Measurements from ENCODE around the gene AFP. TPM values are rescaled to one million over a fixed set of nuclear protein-coding genes. Genes with fewer than 3 reads are reported as not detected.

AFP gene
- total and polyA plus RNA-seq, 2 of the 13 experiments (the other 11 are each of a cell fraction or from before 2014, with no cell fraction given), result 9,434 to 13,105 TPM

GRCh38 chr4:73404042-73404441, 32.0 kb upstream of the AFP start, which contains the start of gene ALB (continued):
- TF ChIP-seq, protein P1, sequence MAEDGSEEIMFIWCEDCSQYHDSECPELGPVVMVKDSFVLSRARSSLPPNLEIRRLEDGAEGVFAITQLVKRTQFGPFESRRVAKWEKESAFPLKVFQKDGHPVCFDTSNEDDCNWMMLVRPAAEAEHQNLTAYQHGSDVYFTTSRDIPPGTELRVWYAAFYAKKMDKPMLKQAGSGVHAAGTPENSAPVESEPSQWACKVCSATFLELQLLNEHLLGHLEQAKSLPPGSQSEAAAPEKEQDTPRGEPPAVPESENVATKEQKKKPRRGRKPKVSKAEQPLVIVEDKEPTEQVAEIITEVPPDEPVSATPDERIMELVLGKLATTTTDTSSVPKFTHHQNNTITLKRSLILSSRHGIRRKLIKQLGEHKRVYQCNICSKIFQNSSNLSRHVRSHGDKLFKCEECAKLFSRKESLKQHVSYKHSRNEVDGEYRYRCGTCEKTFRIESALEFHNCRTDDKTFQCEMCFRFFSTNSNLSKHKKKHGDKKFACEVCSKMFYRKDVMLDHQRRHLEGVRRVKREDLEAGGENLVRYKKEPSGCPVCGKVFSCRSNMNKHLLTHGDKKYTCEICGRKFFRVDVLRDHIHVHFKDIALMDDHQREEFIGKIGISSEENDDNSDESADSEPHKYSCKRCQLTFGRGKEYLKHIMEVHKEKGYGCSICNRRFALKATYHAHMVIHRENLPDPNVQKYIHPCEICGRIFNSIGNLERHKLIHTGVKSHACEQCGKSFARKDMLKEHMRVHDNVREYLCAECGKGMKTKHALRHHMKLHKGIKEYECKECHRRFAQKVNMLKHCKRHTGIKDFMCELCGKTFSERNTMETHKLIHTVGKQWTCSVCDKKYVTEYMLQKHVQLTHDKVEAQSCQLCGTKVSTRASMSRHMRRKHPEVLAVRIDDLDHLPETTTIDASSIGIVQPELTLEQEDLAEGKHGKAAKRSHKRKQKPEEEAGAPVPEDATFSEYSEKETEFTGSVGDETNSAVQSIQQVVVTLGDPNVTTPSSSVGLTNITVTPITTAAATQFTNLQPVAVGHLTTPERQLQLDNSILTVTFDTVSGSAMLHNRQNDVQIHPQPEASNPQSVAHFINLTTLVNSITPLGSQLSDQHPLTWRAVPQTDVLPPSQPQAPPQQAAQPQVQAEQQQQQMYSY (CRISPR knock-in tag; IDR thresholded peaks at IDR 0.05), result no peak
- TF ChIP-seq ARNT2 (CRISPR knock-in tag; IDR thresholded peaks at IDR 0.05; ENCODE audit: low read depth) (0 out of 2 replicates have a peak, but pooled peaks have one; percentile 54), MBNL3 (CRISPR knock-in tag; conservative IDR thresholded peaks at IDR 0.05) (no peak), ZNF383 (CRISPR knock-in tag; IDR thresholded peaks at IDR 0.05; ENCODE audit: borderline replicate concordance) (0 out of 2 replicates have a peak, but pooled peaks have one; percentile 51), HCFC1 (IDR thresholded peaks at IDR 0.05; ENCODE audit: low read depth, low read length) (no peak), ZNF572 (CRISPR knock-in tag; IDR thresholded peaks at IDR 0.05) (no peak), KDM3A (CRISPR knock-in tag; IDR thresholded peaks at IDR 0.05; ENCODE audit: low read depth) (0 out of 2 replicates have a peak, but pooled peaks have one; percentile 20), ZSCAN30 (CRISPR knock-in tag; IDR thresholded peaks at IDR 0.05) (0 out of 2 replicates have a peak, but pooled peaks have one; percentile 46), SMARCC2 (IDR thresholded peaks at IDR 0.05) (no peak), SMAD9 (CRISPR knock-in tag; IDR thresholded peaks at IDR 0.05) (no peak), CBX1 (IDR thresholded peaks at IDR 0.05; ENCODE audit: low read depth) (peak; percentile 77), ZNF292 (CRISPR knock-in tag; IDR thresholded peaks at IDR 0.05; ENCODE audit: borderline replicate concordance, low read depth) (no peak), RXRB (CRISPR knock-in tag; IDR thresholded peaks at IDR 0.05; ENCODE audit: borderline replicate concordance) (peak; percentile 60; the same call in 1 of the 2 replicates), EHMT2 (IDR thresholded peaks at IDR 0.05; ENCODE audit: borderline replicate concordance, low read depth, low read length) (no peak), MLLT10 (CRISPR knock-in tag; IDR thresholded peaks at IDR 0.05) (peak; percentile 97), ZFP82 (CRISPR knock-in tag; IDR thresholded peaks at IDR 0.05; ENCODE audit: borderline replicate concordance) (no peak), PRMT3 (CRISPR knock-in tag; IDR thresholded peaks at IDR 0.05; ENCODE audit: borderline replicate concordance, low read depth) (no peak), MLX (CRISPR knock-in tag; IDR thresholded peaks at IDR 0.05) (peak; percentile 17; the same call in 1 of the 2 replicates), ZNF747 (CRISPR knock-in tag; IDR thresholded peaks at IDR 0.05; ENCODE audit: borderline replicate concordance) (no peak)
- TF ChIP-seq, protein P2, sequence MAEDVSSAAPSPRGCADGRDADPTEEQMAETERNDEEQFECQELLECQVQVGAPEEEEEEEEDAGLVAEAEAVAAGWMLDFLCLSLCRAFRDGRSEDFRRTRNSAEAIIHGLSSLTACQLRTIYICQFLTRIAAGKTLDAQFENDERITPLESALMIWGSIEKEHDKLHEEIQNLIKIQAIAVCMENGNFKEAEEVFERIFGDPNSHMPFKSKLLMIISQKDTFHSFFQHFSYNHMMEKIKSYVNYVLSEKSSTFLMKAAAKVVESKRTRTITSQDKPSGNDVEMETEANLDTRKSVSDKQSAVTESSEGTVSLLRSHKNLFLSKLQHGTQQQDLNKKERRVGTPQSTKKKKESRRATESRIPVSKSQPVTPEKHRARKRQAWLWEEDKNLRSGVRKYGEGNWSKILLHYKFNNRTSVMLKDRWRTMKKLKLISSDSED (CRISPR knock-in tag; IDR thresholded peaks at IDR 0.05), result no peak
- TF ChIP-seq, protein P3, sequence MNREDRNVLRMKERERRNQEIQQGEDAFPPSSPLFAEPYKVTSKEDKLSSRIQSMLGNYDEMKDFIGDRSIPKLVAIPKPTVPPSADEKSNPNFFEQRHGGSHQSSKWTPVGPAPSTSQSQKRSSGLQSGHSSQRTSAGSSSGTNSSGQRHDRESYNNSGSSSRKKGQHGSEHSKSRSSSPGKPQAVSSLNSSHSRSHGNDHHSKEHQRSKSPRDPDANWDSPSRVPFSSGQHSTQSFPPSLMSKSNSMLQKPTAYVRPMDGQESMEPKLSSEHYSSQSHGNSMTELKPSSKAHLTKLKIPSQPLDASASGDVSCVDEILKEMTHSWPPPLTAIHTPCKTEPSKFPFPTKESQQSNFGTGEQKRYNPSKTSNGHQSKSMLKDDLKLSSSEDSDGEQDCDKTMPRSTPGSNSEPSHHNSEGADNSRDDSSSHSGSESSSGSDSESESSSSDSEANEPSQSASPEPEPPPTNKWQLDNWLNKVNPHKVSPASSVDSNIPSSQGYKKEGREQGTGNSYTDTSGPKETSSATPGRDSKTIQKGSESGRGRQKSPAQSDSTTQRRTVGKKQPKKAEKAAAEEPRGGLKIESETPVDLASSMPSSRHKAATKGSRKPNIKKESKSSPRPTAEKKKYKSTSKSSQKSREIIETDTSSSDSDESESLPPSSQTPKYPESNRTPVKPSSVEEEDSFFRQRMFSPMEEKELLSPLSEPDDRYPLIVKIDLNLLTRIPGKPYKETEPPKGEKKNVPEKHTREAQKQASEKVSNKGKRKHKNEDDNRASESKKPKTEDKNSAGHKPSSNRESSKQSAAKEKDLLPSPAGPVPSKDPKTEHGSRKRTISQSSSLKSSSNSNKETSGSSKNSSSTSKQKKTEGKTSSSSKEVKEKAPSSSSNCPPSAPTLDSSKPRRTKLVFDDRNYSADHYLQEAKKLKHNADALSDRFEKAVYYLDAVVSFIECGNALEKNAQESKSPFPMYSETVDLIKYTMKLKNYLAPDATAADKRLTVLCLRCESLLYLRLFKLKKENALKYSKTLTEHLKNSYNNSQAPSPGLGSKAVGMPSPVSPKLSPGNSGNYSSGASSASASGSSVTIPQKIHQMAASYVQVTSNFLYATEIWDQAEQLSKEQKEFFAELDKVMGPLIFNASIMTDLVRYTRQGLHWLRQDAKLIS (CRISPR knock-in tag; IDR thresholded peaks at IDR 0.05), result peak; percentile 100
